Stomach (tissue), 4 donors: ENCODE measurements around the gene FMN2.

ENCODE experiments used
- POLR2A ChIP-seq, 4 donors: fragments of 450-650 bp; IDR thresholded peaks; one replicate each; pipeline ENCODE4 v1.6.1; 2016; ENCODE audit warnings: antibody characterized with exemption in 4 of 4, control low read depth in 2 of 4, mild to moderate bottlenecking in 1 of 4, moderate library complexity in 1 of 4
- POLR2AphosphoS5 ChIP-seq, 3 donors: sonication (generic); formaldehyde crosslinking; IDR thresholded peaks; one replicate each; pipeline ENCODE4 v1.6.1; 2016; ENCODE audit warnings: antibody characterized with exemption in 3 of 3
- TF ChIP-seq, protein P1 (sequence below), 7 experiments: fragments of 450-650 bp in 4 of 7; fragments of 200-600 bp in 3 of 7; sonication (generic) in 3 of 7; IDR thresholded peaks; one replicate each; pipeline ENCODE4 v1.5.1; 2016 to 2019; ENCODE audit warnings: antibody characterized with exemption in 7 of 7, control low read depth in 2 of 7, mild to moderate bottlenecking in 1 of 7

DNA sequence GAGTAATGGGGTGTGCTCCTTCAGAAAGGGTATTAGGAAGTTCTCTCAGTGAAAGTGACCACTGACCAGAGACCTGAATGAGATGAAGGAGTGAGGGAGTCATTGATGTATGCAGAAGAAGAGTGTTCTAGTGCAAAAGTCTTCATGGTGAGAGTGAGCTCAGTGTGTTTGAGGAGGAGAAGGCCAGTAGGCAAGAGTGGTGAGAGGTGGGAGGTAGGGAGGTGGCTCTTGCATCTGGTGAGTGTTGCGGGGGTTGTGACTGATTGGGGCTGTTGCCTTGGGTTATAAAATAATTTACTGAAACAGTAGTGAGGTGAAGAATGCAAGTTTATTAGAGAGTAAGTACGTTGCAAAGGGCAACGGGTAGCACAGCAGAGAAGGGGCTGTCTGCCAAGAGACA, 26.2 kb downstream of the FMN2 start:
- TF ChIP-seq, protein P1, sequence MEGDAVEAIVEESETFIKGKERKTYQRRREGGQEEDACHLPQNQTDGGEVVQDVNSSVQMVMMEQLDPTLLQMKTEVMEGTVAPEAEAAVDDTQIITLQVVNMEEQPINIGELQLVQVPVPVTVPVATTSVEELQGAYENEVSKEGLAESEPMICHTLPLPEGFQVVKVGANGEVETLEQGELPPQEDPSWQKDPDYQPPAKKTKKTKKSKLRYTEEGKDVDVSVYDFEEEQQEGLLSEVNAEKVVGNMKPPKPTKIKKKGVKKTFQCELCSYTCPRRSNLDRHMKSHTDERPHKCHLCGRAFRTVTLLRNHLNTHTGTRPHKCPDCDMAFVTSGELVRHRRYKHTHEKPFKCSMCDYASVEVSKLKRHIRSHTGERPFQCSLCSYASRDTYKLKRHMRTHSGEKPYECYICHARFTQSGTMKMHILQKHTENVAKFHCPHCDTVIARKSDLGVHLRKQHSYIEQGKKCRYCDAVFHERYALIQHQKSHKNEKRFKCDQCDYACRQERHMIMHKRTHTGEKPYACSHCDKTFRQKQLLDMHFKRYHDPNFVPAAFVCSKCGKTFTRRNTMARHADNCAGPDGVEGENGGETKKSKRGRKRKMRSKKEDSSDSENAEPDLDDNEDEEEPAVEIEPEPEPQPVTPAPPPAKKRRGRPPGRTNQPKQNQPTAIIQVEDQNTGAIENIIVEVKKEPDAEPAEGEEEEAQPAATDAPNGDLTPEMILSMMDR (IDR thresholded peaks at IDR 0.05), result no peak
- TF ChIP-seq POLR2AphosphoS5 (IDR thresholded peaks at IDR 0.05) (no peak), POLR2A (IDR thresholded peaks at IDR 0.05) (no peak)
